GM20000 (cell line): ENCODE measurements around the gene CHST8.

ENCODE experiments used
- DNase-seq: peaks from one replicate; pipeline ENCODE4 v3.0.0; 2012; ENCODE audit warnings: low spot score
- CTCF ChIP-seq: IDR thresholded peaks from 2 replicates; pipeline ENCODE4 v1.5.1; 2012; ENCODE audit warnings: mild to moderate bottlenecking, control low read depth; ENCODE audit errors: extremely low read depth, missing control alignments

Gene CHST8

GRCh38 chr19:33720691-33721682, 99.2 kb downstream of the CHST8 start:
- no peak for TF ChIP-seq CTCF
- no peak for DNase-seq

- DNase-seq: no peak
- no peak for TF ChIP-seq CTCF
These were observed 100.1 kb downstream of the CHST8 start for GRCh38 chr19:33721735-33722297.

- no peak for TF ChIP-seq CTCF
These were observed 100.9 kb downstream of the CHST8 start for GRCh38 chr19:33722456-33723239.

GRCh38 chr19:33723512-33723911, 101.8 kb downstream of the CHST8 start:
- no peak for DNase-seq
- no peak for TF ChIP-seq CTCF

More at GRCh38 chr19:33722456-33723239, 100.9 kb downstream of the CHST8 start:
- no peak for DNase-seq

- no peak for DNase-seq
- TF ChIP-seq CTCF: no peak
These were observed 102.4 kb downstream of the CHST8 start for GRCh38 chr19:33724021-33724720.

- no peak for DNase-seq
- TF ChIP-seq CTCF: no peak
These were observed 102.9 kb downstream of the CHST8 start for GRCh38 chr19:33724721-33725060.
